Upper lobe of right lung (tissue), 1 donor: ENCODE measurements around the gene EMC1. TPM values are rescaled to one million over a fixed set of nuclear protein-coding genes. Genes with fewer than 3 reads are reported as not detected.
"Not testable (repeated sequence)": the region's sequence is repeated elsewhere in the genome, so short reads cannot be mapped to it uniquely, and the experiment has no call there.

Experiments used
- ATAC-seq: fragments of 200-7000 bp; cut with Tn5 transposase; one replicate; pipeline ENCODE4 v1.9.1; 2020; ENCODE audit warnings: mild to moderate bottlenecking, moderate library complexity
- DNase-seq: peaks from one replicate; pipeline ENCODE4 v3.0.0-alpha.2; 2020
- H3K27ac ChIP-seq: fragments of 200-600 bp; one replicate; pipeline ENCODE4 v1.8.0; 2022
- H3K27me3 ChIP-seq: fragments of 200-600 bp; one replicate; pipeline ENCODE4 v1.8.0; 2022; ENCODE audit warnings: mild to moderate bottlenecking
- H3K36me3 ChIP-seq: fragments of 200-600 bp; one replicate; pipeline ENCODE4 v1.8.0; 2022
- H3K4me1 ChIP-seq: fragments of 200-600 bp; one replicate; pipeline ENCODE4 v1.8.0; 2022
- H3K4me3 ChIP-seq: fragments of 200-600 bp; one replicate; pipeline ENCODE4 v1.8.0; 2022; ENCODE audit warnings: mild to moderate bottlenecking
- H3K9me3 ChIP-seq: fragments of 200-600 bp; one replicate; pipeline ENCODE4 v1.8.0; 2022
- CTCF ChIP-seq: fragments of 200-600 bp; IDR thresholded peaks from one replicate; pipeline ENCODE4 v1.8.0; 2022; ENCODE audit warnings: antibody characterized with exemption
- intact Hi-C: fragments of 100-400 bp; cut with DNase I; formaldehyde crosslinking; loops from one replicate; pipeline ENCODE4 v1.11.0; 2022
- total RNA-seq: library from RNA; stranded (reverse); fragmentation: NEBNext Ultra II Directional; extraction: Animal tissue kit (Norgen Biotek cat#: 25700); gene quantifications from one replicate; pipeline ENCODE4 v1.2.1, GENCODE V29; 2021
- donor health status: DM: no; HTN: yes; CAD: no; lungs with severe emphysema.

Gene EMC1
- total RNA-seq, 1 donor from 2014 or later: 38.7 TPM

DNA sequence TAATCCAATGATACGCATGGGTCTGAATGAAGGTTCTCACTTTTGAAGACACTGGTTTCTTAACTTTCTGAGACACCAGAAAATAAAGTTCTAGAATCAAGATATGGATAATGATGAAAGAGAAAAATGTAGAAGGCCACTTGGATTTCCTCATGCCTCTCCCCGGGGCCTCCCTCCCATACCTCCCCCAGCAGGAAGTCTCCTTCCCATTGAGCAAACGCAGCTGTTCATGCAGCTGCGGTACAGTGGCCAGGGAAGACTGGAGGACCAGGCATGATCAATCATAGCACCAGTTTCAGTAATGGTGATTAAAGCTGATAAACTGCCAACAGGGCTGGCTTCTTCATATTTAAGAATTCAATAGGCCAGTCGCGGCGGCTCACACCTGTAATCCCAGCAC is 30.3 kb downstream of the EMC1 start:
- Histone ChIP-seq H3K4me3 (no peak overlapping the region), H3K27ac (no peak overlapping the region), H3K4me1 (no peaks in the 10 kb centered on the region), H3K36me3 (peaks cover 93% of the 10 kb centered on the region), H3K27me3 (no peaks in the 10 kb centered on the region), H3K9me3 (no peaks in the 10 kb centered on the region)
- ATAC-seq: peak; percentile 61
- no peak for DNase-seq
- intact Hi-C loops: no loop called here
- no peak for TF ChIP-seq CTCF

DNA sequence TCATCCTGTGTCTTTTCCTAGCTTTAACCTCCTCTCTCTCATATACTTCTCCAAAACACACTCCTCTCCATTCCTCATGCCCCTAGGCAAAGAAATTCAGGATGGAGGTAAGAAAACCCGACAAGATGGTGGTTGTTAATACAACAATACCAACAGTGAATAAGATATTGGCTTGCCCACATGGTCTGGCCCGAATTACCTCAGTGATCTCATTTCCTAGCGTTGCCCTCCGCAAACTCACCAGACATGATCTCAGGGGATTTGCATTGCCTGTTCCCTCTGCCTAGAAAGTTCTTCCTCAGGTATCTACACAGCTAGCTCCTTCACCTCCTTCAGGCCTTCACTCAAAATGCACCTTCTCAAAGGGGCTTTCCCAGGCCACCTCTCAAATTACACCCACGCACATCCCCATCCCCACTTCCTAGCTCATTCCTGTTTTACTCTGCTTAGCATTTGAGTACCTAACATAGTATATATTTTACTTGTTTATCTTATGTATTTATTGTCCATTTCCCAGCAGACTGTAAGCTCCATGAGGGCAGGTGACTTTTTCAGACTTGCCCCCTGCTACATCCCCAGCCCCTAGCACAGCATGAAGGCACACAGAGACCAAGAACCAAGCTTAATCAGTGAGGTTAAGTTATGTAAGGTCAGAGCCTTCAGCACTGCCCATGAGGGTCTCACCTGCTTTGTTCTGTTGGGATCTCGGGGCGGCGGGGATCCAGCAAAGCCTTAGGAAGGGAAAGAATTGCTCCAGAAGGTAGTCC is 31.1 kb downstream of the EMC1 start:
- H3K27ac ChIP-seq: peak overlapping the region; percentile 20
- intact Hi-C loops: no loop called here
- no peak overlapping the region for H3K4me3 ChIP-seq
- no peaks in the 10 kb centered on the region for H3K4me1 ChIP-seq
- no peak for ATAC-seq
- peaks cover 89% of the 10 kb centered on the region for H3K36me3 ChIP-seq
- DNase-seq: no peak
- no peaks in the 10 kb centered on the region for H3K9me3 ChIP-seq
- TF ChIP-seq CTCF: no peak
- no peaks in the 10 kb centered on the region for H3K27me3 ChIP-seq

GRCh38 chr1:19219451-19219850 is 31.9 kb downstream of the EMC1 start:
- Histone ChIP-seq H3K4me3 (no peak overlapping the region), H3K4me1 (no peaks in the 10 kb centered on the region), H3K27me3 (no peaks in the 10 kb centered on the region), H3K27ac (no peak overlapping the region), H3K36me3 (peaks cover 81% of the 10 kb centered on the region), H3K9me3 (no peaks in the 10 kb centered on the region)
- ATAC-seq (no peak), DNase-seq (no peak)
- no peak for TF ChIP-seq CTCF
- intact Hi-C loops: no loop called here

DNA sequence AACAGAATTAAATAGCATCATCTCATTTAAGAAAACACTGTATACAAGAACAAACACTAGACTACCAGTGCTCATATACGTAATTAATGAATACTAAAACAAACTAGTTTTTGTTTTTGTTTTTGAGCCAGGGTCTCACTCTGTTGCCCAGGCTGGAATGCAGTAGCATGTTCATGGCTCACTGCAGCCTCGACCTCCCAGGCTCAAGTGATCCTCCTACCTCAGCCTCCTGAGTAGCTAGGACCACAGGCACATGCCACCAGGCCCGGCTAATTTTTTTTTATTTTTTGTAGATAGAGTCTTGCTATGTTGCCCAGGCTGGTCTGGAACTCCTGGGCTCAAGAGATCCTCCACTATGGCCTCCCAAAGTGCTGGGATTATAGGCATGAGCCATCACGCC is 34.7 kb downstream of the EMC1 start:
- not testable (repeated sequence) for H3K4me3 ChIP-seq

GRCh38 chr1:19213580-19213979 is 37.7 kb downstream of the EMC1 start:
- Histone ChIP-seq H3K27me3 (no peaks in the 10 kb centered on the region), H3K27ac (no peak overlapping the region), H3K4me1 (peaks cover 20% of the 10 kb centered on the region), H3K4me3 (no peak overlapping the region), H3K9me3 (no peaks in the 10 kb centered on the region), H3K36me3 (peaks cover 43% of the 10 kb centered on the region)
- intact Hi-C loops: no loop called here
- no peak for ATAC-seq
- TF ChIP-seq CTCF: no peak
- DNase-seq: no peak

More for the DNA sequence above, 34.7 kb downstream of the EMC1 start:
- H3K27ac ChIP-seq, H3K9me3 ChIP-seq, H3K27me3 ChIP-seq, DNase-seq, intact Hi-C loops, H3K4me1 ChIP-seq, ATAC-seq: not testable (repeated sequence)
- peaks cover 71% of the 10 kb centered on the region for H3K36me3 ChIP-seq

- intact Hi-C loops: no loop called here
- TF ChIP-seq CTCF: no peak
- no peak overlapping the region for H3K27ac ChIP-seq
- H3K4me1 ChIP-seq: peaks cover 32% of the 10 kb centered on the region
- no peak for DNase-seq
- H3K9me3 ChIP-seq: no peaks in the 10 kb centered on the region
- no peak for ATAC-seq
- H3K36me3 ChIP-seq: peaks cover 31% of the 10 kb centered on the region
- no peaks in the 10 kb centered on the region for H3K27me3 ChIP-seq
- H3K4me3 ChIP-seq: no peak overlapping the region
These were observed 39.2 kb downstream of the EMC1 start for GRCh38 chr1:19212167-19212566.
